Skeletal muscle cell (primary cell): Measurements from ENCODE around the gene RNF8.
"Not testable (repeated sequence)": the region's sequence is repeated elsewhere in the genome, so short reads cannot be mapped to it uniquely, and the experiment has no call there.

ENCODE experiments used
- DNase-seq: peaks from one replicate; pipeline ENCODE4 v3.0.0-alpha.2; 2010; ENCODE audit warnings: low read depth
- H3K4me3 ChIP-seq: 2 replicates; pipeline ENCODE4 v1.5.1; 2011; ENCODE audit warnings: low read depth, mild to moderate bottlenecking, control low read depth, low read length, moderate library complexity

The RNF8 gene

GRCh38 chr6:37433657-37434271 is 80.0 kb downstream of the RNF8 start:
- peak overlapping the region; percentile 66 for H3K4me3 ChIP-seq
- DNase-seq: no peak

DNA sequence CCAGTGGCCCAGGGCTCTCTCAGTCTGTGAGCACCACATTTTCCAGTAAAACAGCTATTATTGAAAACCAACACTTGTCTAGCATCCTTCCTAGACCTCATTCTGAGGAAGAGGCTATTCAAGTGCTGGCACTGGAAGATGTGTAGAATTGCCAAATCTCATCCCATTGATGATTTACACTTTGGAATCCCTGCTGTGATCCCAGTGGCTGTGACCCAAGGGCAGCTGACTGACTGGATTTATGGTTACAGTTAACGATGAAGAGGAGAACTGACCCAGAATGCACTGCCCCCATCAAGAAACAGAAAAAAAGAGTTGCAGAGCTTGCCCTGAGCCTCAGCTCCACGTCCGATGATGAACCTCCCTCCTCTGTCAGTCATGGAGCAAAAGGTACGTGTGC is 81.6 kb downstream of the RNF8 start:
- H3K4me3 ChIP-seq: no peak overlapping the region
- no peak for DNase-seq

GRCh38 chr6:37435816-37436215 is 82.0 kb downstream of the RNF8 start:
- no peak overlapping the region for H3K4me3 ChIP-seq
- no peak for DNase-seq

- no peak overlapping the region for H3K4me3 ChIP-seq
- DNase-seq: no peak
Observed at GRCh38 chr6:37438930-37439329, 85.1 kb downstream of the RNF8 start.

DNA sequence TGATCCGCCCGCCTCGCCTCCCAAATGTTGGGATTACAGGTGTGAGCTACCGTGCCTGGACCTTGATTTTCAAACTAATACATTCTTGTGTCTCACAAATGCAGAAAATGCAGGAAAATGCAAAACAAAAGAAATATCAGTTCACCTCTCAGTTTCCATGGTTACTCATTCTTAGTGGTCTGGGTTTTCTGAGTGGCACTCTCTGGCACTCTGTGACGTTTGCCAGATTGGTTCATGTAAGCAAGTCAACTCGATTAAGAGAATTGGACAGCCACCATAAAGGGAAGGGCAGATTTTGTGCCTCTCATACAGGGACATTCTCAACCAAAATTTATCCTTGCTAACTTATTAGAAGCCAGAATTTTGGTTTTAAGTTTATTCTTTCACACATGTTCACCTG is 87.9 kb downstream of the RNF8 start:
- H3K4me3 ChIP-seq: no peak overlapping the region
- DNase-seq: no peak

DNA sequence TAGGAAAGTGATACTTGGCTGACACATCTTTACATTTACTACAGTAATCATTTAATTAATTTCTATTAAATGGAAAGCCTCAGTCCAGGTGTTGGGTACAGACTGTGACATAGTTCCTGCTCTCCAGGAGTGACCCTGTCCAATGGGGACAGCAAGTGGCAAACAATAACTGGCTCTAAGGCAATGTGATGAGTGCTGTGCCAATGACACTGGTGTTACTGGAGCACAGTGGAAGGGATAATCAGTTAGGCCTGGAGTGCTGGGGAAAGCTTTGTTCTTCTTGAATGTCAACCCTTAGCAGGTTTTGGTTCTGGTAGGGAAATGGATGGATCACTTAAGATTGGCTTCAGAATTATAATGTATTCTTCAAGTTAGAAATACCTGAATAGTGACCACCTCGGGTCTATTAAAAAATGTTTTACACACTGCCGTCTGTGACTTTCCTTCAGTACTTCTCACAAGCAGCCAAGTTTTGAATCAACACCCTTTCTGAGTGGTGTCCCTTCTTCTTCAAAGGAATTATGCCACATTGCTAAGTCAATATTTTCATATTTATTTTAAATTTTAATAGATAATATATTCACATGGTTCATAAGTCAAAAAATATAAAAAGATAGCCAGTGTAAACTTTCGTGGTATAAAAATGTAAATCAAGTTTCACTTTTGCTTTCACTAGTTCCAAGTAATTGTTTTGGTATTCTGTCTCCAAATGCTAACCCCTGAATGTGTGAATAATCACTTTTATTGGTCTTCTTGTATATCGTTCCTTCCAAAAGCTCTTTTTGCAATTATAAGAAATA is 88.8 kb downstream of the RNF8 start:
- H3K4me3 ChIP-seq: no peak overlapping the region
- DNase-seq: no peak

- not testable (repeated sequence) for H3K4me3 ChIP-seq, DNase-seq
Observed at GRCh38 chr6:37443216-37443542, 89.4 kb downstream of the RNF8 start.
